MCF 10A (cell line): Measurements from ENCODE around the gene HDGFL3. TPM values are rescaled to one million over a fixed set of nuclear protein-coding genes. Genes with fewer than 3 reads are reported as not detected.
A peak's percentile ranks its signal among the peaks of the same experiment; 100 is the strongest.

Experiments used
- BruUV-seq: library from RNA; stranded (reverse); fragments of 400-500 nt; replicated peaks from 2 replicates; lab custom pipeline; 2021; lab: Mats Ljungman, UMichigan
- CTCF ChIA-PET: fragments of 300-600 bp; sonication (Branson Sonifier 250); formaldehyde crosslinking; extraction: SDS; loops from one replicate; lab custom pipeline; 2021; ENCODE audit warnings: antibody characterized with exemption, inconsistent platforms; lab: Yijun Ruan, JAX
- POLR2A ChIA-PET: fragments of 300-600, 350-650 bp; sonication (Branson Sonifier 250); formaldehyde crosslinking; extraction: SDS; loops from one replicate; lab custom pipeline; 2020; ENCODE audit warnings: antibody characterized with exemption, inconsistent platforms; lab: Yijun Ruan, JAX
- DNase-seq: peaks from one replicate; pipeline ENCODE4 v3.0.0-alpha.2; 2018; ENCODE audit not compliant: unreplicated experiment
- H3K27ac Mint-ChIP-seq: one replicate; pipeline ENCODE4 v1.8.0; 2022; ENCODE audit warnings: mild to moderate bottlenecking, low read depth, mixed read lengths; ENCODE audit not compliant: unreplicated experiment
- H3K27me3 Mint-ChIP-seq: one replicate; pipeline ENCODE4 v1.8.0; 2022; ENCODE audit warnings: mixed read lengths; ENCODE audit not compliant: insufficient read depth, unreplicated experiment
- H3K36me3 Mint-ChIP-seq: one replicate; pipeline ENCODE4 v1.8.0; 2022; ENCODE audit warnings: mild to moderate bottlenecking, moderate library complexity, mixed read lengths; ENCODE audit not compliant: insufficient read depth, unreplicated experiment
- H3K4me1 Mint-ChIP-seq: one replicate; pipeline ENCODE4 v1.8.0; 2022; ENCODE audit warnings: mixed read lengths; ENCODE audit not compliant: insufficient read depth, unreplicated experiment
- H3K4me3 Mint-ChIP-seq: one replicate; pipeline ENCODE4 v1.8.0; 2022; ENCODE audit warnings: mild to moderate bottlenecking, moderate library complexity, mixed read lengths; ENCODE audit not compliant: unreplicated experiment
- H3K9me3 Mint-ChIP-seq: one replicate; pipeline ENCODE4 v1.8.0; 2022; ENCODE audit warnings: mixed read lengths; ENCODE audit not compliant: unreplicated experiment
- CTCF ChIP-seq: fragments of 200-600 bp; IDR thresholded peaks from one replicate; pipeline ENCODE4 v1.8.0; 2022; ENCODE audit warnings: antibody characterized with exemption, mild to moderate bottlenecking; ENCODE audit not compliant: unreplicated experiment
- intact Hi-C: fragments of 100-400 bp; cut with micrococcal nuclease; formaldehyde crosslinking; loops from 2 replicates; pipeline ENCODE4 v1.14.1; 2022
- total RNA-seq: library from RNA; stranded (reverse); gene quantifications from 2 replicates; pipeline ENCODE4 v1.2.3, GENCODE V29; 2022

The HDGFL3 gene
- total RNA-seq, 1 experiment from 2014 or later: 80.4 TPM

- intact Hi-C loops: loop anchor here (1.0 to 10.0 kb wide), 4 partner anchors 132 to 786 kb away; no protein-coding TSS in a partner anchor
- peak; percentile 72 for DNase-seq
- peaks cover 26% of the 10 kb centered on the region for H3K4me1 Mint-ChIP-seq
- TF ChIP-seq CTCF: peak; percentile 91
- H3K27me3 Mint-ChIP-seq: no peaks in the 10 kb centered on the region
- no TSS peak for BruUV-seq
- POLR2A ChIA-PET: interaction anchor here (0.7 to 5.7 kb wide), 13 partner anchors 31 to 313 kb away, joined by 3 to 45 read pairs (median 4); no protein-coding TSS in a partner anchor
- CTCF ChIA-PET: interaction anchor here (0.5 to 11.0 kb wide), 58 partner anchors 9 to 787 kb away, joined by 3 to 234 read pairs (median 5); partner anchors contain the start of gene SH3GL3
- H3K27ac Mint-ChIP-seq: no peak overlapping the region
- no peaks in the 10 kb centered on the region for H3K9me3 Mint-ChIP-seq
- H3K36me3 Mint-ChIP-seq: peaks cover 7% of the 10 kb centered on the region
- no peak overlapping the region for H3K4me3 Mint-ChIP-seq
These were observed 40.8 kb upstream of the HDGFL3 start for GRCh38 chr15:83248151-83249029.

GRCh38 chr15:83243634-83244033 lies 36.0 kb upstream of the HDGFL3 start:
- no peak for DNase-seq
- BruUV-seq: no TSS peak
- intact Hi-C loops: loop anchor here (10.0 kb wide), 1 partner anchor 791 kb away; no protein-coding TSS in a partner anchor
- Mint-ChIP-seq H3K27ac (no peak overlapping the region), H3K4me1 (no peaks in the 10 kb centered on the region), H3K36me3 (no peaks in the 10 kb centered on the region), H3K9me3 (peaks cover 6% of the 10 kb centered on the region), H3K27me3 (no peaks in the 10 kb centered on the region), H3K4me3 (no peak overlapping the region)
- no peak for TF ChIP-seq CTCF
- POLR2A ChIA-PET: interaction anchor here (0.7 to 1.5 kb wide), 2 partner anchors 15 to 352 kb away, joined by 3 read pairs; no protein-coding TSS in a partner anchor
- CTCF ChIA-PET: interaction anchor here (1.8 to 11.0 kb wide), 2 partner anchors 193 to 322 kb away, joined by 7 to 234 read pairs; no protein-coding TSS in a partner anchor

- no peak overlapping the region for H3K4me3 Mint-ChIP-seq
- no peaks in the 10 kb centered on the region for H3K9me3 Mint-ChIP-seq
These were observed 22.6 kb upstream of the HDGFL3 start for GRCh38 chr15:83230242-83230641.

More at GRCh38 chr15:83230242-83230641, 22.6 kb upstream of the HDGFL3 start:
- Mint-ChIP-seq H3K4me1 (no peaks in the 10 kb centered on the region), H3K27me3 (no peaks in the 10 kb centered on the region), H3K36me3 (no peaks in the 10 kb centered on the region), H3K27ac (no peak overlapping the region)
- POLR2A ChIA-PET: no interaction called here
- DNase-seq: no peak
- no TSS peak for BruUV-seq
- CTCF ChIA-PET: no interaction called here
- intact Hi-C loops: no loop called here
- no peak for TF ChIP-seq CTCF
